Right lobe of liver (tissue), 4 donors: Measurements from ENCODE around the gene FAM177A1.

Source experiments
- POLR2A ChIP-seq: fragments of 450-650 bp; IDR thresholded peaks from one replicate; pipeline ENCODE4 v1.6.1; 2017; ENCODE audit warnings: antibody characterized with exemption, mild to moderate bottlenecking
- TF ChIP-seq, protein P1 (sequence below), 4 donors: fragments of 200-600 bp in 3 of 4; fragments of 450-650 bp in 1 of 4; IDR thresholded peaks; one replicate each; pipeline versions ENCODE4 v1.5.1 to v1.8.0; 2016 to 2022; ENCODE audit warnings: antibody characterized with exemption in 4 of 4, mild to moderate bottlenecking in 2 of 4
- donor health status: DM: no; HTN: no; CAD: no.
- donor health status: DM: no; HTN: no; CAD: no.
- donor health status: DM: no; HTN: yes; CAD: no.

DNA sequence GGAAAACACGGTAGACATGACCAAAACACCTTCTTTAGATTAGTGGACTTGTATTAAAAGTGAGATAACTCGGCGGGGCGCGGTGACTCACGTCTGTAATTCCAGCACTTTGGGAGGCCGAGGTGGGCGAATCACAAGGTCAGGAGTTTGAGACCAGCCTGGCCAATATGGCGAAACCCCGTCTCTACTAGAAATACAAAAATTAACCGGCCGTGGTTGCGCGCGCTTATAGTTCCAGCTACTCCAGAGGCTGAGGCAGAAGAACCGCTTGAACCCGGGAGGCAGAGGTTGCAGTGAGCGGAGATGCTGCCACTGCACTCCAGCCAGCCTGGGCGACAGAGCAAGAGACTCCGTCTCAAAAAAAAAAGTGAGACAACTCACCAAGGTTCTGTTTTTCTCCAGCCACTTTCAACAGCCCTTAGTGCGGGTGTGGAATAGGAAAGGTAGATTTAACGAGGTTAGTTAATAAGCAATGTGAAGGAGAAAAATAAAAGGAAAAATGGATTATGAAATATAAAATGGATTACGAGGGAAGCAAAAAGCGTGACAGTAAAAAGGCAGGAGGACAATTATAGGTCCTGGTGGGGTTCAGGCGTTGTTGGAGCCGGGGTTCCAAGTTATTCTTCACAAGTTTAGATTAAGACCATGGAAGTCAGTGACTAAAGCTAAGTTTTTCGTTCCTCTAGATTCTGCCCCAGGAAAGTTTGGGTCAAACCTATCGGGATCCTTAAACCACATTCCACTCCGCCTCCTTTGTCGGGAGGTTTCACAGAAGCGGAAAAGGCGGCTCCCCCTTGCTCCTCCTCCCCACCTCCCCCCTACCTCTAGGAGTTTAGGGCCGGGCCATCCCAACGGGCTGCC, 75.2 kb downstream of the FAM177A1 start:
- TF ChIP-seq, protein P1, sequence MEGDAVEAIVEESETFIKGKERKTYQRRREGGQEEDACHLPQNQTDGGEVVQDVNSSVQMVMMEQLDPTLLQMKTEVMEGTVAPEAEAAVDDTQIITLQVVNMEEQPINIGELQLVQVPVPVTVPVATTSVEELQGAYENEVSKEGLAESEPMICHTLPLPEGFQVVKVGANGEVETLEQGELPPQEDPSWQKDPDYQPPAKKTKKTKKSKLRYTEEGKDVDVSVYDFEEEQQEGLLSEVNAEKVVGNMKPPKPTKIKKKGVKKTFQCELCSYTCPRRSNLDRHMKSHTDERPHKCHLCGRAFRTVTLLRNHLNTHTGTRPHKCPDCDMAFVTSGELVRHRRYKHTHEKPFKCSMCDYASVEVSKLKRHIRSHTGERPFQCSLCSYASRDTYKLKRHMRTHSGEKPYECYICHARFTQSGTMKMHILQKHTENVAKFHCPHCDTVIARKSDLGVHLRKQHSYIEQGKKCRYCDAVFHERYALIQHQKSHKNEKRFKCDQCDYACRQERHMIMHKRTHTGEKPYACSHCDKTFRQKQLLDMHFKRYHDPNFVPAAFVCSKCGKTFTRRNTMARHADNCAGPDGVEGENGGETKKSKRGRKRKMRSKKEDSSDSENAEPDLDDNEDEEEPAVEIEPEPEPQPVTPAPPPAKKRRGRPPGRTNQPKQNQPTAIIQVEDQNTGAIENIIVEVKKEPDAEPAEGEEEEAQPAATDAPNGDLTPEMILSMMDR (IDR thresholded peaks at IDR 0.05), result no peak
- no peak for TF ChIP-seq POLR2A
